Activated CD8-positive, alpha-beta memory T cell treated with anti-CD3 and anti-CD28 coated beads, Interleukin-2, amount 50 U/mL, for 1 hour (primary cell): ENCODE measurements around the gene C22orf42.
"Not testable (repeated sequence)": the region's sequence is repeated elsewhere in the genome, so short reads cannot be mapped to it uniquely, and the experiment has no call there.

ENCODE experiments used
- DNase-seq: peaks from one replicate; pipeline ENCODE4 v3.0.0-alpha.2; 2020; ENCODE audit errors: extremely low read depth

C22orf42 gene

DNA sequence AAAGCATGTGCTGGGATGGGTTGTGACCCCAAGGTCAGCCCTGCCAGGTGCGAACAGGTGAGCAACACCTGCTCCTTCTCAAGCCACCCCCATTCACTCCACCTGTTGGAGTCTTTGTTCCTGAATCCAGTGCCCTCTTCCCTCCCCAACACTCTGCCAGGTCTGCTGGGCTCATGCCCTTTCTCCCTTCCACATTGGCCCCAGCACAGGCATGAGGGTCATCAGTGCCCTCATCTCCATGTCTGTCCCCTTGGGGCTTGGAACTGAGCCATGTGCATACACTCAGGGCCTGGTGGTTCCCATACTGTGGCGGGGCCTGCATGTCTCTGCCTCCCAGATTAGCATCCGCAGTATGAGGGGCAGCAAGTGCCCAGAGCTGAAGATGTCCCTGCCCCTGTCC is 26.7 kb upstream of the C22orf42 start:
- no peak for DNase-seq

DNA sequence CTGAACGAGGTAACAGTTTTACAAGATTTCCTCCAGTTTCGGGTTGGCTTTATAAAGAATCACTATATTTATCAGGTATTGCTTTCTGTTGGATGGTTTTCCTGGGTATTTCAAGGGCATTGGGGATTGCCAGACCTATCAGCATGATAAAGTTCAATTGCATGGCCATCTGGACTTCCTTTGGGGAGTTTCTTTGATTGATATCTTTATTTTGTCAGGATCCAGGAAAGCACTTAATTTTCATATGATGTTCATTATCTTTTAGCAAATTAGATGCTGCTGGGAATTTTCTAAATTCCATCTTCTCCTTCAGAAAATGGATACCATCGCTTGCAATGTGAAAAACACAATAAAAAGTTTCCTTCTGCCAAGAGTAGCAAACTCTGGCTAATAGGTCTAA is 24.5 kb upstream of the C22orf42 start:
- no peak for DNase-seq

DNA sequence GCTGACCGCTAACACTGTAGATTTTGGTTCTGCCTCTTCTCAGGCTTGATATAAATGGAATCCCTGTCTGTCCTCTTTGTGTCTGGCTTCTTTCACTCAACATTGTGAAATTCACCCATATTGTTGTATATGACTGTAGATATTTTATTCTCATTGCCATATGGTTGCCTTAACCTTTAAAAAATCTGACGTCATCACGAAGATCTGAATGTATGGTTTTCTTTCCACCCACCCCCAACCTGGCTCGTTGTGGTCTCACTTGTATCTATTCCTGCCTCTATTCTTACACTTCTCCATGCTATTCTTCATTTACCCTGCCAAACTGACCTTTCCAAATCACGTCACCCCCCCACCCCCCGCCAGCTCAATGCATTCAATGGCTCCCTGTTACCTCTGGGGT is 21.9 kb upstream of the C22orf42 start:
- no peak for DNase-seq

DNA sequence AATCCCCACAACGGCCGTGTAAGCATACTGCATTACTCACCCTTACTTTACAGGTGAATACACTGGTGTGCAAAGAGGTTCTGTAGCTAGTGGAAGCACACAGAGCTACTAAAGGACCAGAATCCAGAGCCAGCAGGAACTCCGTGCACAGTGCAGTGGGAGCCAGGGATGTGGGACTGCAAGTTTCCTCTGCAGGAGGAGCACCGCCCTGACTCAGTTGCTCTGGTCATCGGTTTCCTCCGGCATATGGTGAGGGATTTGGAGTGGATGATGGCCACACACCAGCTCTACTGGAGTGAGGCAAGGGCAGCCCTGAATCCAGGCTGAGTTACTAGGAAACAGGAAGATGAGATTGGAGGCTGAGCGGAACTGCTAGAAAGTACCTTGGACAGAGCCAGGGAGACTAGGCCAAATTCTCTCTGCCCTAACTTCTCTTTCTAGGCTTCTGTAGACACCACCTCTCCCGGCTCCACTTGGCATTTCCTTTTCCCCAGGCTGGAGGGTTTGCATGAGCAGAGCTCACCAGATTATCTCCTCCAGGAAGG is 18.2 kb upstream of the C22orf42 start:
- no peak for DNase-seq

DNA sequence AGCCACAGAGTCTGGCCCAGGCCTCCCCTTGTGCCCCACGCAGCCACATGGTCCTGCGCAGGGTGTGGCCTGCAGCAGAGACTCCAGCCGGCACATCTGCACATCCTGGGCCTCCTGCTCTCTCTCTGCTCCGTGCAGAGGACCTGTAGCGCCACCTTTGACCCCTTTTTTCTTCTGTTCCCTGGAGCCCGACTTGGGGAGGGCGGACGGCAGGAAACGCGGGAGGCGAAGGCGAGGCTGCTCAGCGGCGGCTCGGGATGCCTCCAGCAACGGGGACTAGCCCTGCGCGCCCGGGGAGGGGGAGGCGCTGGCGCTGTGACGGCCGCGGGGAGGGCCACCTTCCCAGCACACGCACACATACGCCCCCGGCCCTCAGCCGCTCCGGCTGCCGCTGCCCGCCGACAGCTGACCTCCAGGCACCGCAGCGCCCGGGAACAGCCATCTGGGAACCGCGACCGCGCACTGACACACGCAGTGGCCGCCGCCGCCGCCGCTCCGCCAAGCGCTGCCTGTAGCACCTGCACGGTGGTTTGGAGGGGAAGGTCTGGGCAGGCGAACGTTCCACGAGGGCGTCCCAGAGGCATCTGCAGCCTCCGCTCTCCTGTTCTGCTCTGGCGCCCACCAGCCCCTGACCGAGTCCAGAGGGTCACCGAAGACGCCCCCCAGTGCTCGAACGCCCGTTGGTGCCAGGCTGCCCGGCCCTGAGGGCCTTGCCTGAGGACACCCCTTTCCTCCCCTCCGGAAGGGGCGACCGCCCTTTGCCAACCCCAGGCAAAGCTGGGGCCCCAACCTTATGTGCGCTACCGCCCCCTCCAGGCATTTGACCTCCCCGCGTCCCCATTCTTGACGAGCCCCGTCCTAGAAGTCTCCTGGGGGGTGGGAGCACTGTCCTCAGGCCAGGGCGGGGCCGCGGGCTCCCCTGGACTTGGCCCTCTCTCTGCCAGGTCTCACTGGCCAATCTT is 16.9 kb upstream of the C22orf42 start:
- DNase-seq = no peak

DNA sequence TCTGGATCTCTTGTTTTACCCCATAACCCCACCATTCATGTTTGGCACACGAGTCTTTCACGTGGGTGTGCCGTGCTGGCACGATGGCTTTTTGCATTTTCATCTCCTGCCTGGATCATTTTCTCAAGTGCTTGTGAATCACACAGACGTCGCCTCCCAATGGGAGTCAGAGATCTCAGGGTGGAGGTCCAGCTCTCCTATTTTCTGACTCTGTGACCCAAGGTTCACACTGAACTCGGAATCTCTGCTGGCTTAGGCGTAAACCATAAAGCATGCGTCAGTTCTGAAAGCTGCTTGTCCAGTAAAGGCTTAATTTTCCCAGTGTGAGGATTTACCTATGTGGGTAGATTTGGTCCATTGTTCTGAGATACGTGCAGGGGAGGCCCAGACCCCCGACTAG is 16.0 kb upstream of the C22orf42 start:
- DNase-seq = no peak

DNA sequence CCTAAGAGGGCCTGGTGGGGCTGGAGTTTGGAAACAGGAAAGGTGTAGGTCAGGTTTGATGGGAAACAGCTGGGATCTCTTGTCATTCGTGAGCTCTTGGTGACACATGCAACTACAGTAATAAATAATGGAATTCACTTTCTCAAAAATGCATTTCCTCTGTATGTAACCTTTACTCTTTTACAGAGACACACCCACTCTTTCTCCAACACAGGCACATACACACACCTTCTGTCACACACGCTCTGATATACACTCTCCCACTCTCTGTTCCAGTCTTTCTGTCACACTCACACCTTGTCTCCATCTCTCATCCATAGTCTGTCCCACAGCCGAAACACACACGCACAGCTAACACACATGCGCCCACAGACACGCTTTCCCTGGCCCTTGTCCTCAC is 6.6 kb upstream of the C22orf42 start:
- no peak for DNase-seq

DNA sequence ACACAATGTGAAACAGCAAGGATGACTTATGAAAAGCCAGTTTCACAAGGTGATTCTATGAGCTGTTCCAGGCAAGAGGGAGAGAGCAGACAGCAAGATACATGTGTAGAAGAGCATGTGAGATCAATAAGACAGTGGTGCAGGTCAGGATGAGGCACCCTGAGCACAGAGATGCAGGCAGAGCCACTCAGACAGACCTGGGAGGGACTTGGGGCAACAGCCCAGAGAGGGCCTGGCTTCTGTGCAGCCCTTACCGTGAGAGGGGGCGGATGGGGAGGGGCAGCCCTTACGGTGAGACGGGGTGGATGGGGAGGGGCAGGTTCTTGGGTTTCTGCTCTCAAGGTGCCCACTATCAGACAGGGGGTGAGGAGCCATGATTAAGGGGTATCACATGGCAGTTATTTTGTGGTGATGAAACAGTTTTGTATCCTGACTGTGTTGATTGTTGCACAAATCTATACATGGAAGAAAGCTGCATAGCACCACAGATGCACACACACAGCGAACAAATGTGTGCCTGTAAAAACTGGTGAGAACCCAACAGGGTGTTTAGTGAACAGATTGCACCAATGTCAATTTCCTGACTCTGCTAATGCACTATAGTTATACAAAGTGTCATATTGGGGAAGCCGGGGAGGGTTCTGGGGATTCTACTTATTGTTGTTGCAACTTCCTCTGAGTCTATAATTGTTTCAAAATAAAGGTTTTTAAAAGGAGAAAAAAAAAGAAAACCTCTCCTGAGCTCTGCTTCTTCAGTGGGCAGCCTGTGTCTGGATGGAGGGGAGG is 5.2 kb upstream of the C22orf42 start:
- no peak for DNase-seq

DNA sequence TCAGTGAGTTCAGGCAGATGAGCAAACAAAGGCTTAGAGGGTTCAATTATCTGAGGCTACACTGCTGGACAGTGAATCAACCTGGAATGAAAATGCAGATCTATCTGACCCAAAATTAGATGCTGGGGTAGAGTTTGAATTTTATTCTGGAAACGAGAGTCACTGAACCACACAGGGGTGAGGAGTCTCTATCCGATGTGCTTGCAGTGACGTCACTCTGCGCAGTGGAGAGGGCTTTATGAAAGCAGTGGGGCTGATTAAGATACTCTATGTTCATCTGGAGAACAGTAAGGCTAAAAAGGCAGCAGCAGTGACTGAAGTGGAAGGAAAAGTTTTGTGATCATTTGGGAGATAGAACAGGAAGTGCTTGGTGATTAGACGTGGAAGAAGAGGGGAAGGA is 1.3 kb upstream of the C22orf42 start:
- not testable (repeated sequence) for DNase-seq

DNA sequence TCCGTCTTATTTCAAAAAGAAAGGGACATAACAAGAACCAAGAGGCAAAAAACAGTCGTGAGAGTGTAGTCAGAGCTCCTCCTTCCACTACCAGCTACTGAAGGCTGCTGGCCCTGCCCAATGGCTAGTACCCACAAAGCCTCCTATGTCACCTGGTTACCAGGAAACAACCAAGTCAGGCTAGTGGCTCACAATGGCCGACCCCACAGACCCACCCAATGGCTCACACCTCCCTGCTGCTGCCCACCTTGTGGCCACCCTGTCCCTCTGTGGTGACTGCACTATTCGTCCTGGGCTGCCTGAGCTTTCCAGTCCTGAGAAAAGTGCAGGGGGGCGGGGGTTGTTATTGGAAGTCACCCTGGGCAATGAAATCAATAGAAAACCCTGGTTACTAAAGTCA is 1.5 kb downstream of the C22orf42 start:
- not testable (repeated sequence) for DNase-seq

DNA sequence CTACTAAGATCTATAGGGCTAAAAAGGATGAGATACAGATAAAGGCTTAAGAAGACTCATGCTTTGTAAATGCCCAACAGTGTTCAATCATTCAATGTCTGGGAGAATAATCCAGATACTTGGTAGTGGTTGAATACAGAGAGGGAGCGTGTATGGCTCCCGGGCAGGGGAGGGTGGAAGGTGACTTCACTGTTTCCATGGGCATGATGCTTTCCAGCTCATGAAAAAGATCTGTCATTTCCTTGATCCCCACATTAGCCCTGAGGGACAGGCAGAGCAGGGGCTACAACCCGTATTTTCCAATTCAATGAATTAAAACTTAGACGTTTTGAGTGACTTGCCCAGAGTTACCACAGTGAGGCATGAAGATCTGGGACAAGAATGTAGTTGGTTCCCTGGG is 4.4 kb downstream of the C22orf42 start:
- not testable (repeated sequence) for DNase-seq

DNA sequence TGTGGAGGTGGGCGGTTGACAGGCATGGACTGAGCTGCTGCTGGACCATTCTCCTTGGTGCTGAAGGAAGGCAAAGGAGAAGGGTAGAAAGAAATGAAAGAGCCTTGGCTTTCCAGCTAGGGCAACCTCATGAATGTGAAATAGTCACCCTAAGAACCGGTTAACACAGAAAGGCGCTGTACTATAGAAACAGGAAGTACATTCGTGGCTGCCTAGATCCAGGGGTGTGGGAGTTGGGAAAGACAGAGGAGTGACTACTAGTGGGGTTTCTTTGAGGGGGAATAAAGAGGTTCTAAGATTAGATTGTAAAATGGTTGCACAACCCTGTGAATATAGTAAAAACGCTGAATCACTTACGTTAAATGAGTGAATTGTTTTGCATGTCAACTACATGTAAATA is 7.5 kb downstream of the C22orf42 start:
- DNase-seq = not testable (repeated sequence)

DNA sequence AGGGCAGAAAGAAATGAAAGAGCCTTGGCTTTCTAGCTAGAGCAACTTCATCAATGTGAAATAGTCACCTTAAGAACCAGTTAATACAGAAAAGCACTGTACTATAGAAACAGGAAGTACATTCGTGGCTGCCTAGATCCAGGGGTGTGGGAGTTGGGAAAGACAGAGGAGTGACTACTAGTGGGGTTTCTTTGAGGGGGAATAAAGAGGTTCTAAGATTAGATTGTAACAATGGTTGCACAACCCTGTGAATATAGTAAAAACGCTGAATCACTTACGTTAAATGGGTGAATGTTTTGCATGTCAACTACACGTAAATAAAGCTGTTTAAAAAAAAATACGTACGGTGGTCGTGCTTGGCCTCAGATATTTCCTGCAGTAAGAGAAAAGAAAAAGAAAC is 8.5 kb downstream of the C22orf42 start:
- DNase-seq = not testable (repeated sequence)

DNA sequence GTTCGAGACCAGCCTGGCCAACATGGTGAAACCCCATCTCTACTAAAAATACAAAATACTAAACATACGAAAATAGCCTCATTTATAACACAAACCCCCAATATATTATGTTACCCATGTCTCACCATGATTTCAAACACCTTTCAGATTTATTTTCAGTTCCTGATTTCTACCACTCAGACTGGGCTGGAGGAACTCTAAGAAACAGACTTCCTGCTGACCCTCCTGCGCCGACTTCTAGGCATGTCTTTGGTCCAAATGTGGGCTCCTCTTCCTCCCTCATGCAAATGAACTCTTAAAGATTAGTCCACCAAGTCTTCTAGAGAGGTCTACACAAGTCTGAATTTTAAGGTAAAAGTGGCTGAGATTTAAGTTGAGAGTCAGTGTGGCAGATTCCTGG is 10.7 kb downstream of the C22orf42 start:
- DNase-seq = not testable (repeated sequence)

DNA sequence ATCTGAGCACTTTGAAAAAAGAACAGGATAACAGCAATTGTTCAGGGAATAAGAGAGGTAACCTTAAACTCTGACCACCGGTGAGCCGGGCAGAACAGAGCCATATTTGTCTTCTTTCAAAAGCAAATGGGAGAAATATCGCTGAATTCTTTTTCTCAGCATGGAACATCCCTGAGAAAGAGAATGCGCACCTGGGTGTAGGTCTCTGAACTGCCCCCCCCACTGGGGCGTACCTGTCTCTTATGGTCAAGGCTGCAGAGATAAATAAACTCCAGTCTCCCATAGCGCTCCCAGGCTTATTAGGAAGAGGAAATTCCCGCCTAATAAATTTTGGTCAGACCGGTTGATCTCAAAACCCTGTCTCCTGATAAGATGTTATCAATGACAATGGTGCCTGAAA is 12.0 kb downstream of the C22orf42 start:
- not testable (repeated sequence) for DNase-seq

DNA sequence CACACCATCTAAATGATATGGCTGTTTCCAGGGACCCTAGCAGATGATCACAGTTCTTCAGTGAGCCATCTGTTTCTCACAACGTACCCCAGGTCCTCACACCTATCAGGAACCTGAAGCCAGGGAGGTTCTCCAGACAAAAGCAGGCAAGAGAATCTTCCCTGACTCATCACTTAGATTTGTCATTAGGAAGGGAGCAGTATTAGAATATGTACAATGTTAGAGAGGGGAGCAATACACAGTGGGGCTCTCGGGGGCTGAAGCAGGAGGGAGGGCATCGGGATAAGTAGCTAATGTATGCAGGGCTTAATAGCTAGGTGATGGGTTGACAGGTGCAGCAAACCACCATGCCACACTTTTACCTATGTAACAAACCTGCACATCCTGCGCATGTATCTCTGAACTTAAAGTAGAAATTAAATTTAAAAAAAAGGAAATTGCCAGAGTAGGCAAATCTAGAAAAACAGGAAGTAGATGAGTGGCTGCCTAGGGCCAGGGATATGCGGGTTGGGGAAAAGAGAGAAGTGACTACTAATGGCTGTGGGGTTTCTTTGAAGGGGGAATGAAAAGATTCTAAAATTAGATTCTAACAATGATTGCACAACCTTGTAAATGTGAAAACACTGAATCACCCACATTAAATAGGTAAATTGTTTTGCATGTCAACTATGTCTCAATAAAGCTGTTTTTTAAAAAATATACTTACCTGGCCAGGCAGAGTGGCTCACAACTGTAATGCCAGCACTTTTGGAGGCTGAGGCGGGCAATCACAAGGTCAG is 14.4 kb downstream of the C22orf42 start:
- no peak for DNase-seq

DNA sequence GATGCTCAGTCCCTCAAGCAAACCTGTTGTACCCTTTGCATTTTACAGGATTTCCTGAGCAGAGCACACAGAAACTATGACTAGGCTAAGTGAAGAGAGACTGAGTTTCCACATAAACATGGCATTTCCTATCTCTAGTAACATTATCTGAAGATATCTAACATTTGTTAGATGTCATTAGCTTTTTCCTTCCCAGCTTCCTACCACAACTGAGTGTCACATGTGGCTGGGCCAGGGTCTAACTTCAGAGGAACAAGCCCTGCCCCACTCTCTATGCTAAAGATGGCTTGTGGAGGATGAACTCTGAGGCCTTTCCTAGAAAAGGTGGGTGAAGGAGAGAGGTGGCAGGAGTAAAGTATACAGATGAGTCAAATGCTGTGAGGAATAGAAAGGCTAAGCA is 16.5 kb downstream of the C22orf42 start:
- no peak for DNase-seq

DNA sequence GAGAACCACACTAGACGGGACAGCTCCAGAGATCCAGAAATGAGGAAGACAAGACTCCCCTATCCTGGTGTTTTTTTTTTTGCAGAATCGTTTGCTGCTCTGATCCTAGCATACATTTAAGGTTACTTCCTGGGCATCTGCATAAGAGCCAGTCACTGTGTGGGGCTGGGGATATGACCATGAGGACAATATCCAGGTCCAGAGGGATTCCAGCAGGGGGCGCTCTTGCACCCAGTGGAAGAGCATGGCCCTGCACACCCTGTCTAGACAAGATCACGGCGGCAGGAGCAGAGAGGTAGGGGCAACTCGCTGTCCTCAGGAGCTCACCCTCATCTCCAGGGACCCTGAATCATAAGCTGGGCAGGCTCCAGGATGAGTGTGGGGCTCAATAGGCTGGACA is 18.4 kb downstream of the C22orf42 start:
- not testable (repeated sequence) for DNase-seq

DNA sequence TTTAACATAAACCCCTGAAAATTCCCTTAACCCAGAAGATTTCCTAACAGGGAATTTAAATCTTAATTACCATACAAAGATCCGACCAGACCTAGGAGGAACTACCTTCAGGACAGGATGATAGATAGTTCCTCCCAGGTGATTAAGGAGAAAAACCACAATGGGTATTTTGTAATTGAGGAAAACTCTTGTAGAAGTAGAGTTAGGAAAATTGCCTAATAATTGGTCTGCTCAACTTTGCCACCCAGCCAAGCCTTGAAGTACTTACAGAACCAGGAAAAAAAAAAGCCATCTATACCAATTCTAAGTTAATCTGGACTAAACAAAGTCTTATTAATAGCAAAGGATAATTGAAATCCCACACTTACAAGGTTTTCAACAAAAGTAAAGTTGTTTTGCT is 20.5 kb downstream of the C22orf42 start:
- DNase-seq = not testable (repeated sequence)

DNA sequence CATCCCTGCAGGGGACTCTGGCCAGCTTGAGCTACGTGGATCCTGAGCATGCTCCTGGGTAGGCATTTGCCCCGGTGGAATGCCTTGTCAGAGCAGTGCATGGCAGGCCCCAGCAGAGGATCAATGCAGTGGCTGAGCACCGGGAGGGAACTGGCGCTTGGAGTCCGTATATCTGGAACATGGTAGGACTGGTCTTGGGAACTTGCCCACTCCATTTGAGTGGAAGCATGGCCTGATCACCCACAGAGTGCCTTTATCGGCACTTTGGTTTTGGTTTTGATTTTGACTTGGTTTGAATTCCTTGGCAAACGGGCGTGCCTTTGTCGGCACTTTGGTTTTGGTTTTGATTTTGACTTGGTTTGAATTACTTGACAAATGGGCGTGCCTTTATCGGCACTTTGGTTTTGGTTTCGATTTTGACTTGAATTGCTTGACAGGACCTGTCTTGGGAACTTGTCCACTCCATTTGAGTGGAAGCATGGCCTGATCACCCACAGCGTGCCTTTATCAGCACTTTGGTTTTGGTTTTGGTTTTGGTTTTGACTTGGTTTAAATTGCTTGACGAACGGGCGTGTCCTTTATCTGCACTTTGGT is 21.3 kb downstream of the C22orf42 start:
- DNase-seq = not testable (repeated sequence)

DNA sequence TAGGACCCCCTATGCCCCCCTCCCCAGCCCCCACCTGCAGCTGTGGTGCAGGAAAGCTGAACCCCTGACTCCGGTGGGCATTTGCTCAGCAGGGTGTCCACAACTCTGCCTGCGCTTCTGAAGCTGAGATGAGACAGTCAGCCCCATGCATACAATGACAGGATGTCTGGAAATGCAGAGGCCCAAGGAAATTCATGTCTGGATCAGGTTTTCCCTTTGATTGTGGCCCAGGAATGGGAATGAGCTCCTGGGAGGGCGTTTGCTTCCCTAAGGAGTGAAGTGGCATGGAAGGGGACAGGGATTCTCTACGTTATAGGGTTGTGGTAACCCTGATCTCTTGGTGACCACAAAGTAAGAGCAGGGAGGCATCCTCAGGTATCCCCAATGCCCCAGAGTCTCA is 22.2 kb downstream of the C22orf42 start:
- not testable (repeated sequence) for DNase-seq
